ENCODE data around the gene C9orf50.

The C9orf50 gene

GRCh38 chr9:129570450-129571297 is 50.2 kb downstream of the C9orf50 start:
- no peak for DNase-seq (ENCODE audit: low read depth)

GRCh38 chr9:129569502-129570449 is 51.1 kb downstream of the C9orf50 start:
- no peak for DNase-seq (ENCODE audit: low read depth)

- no peak for DNase-seq (ENCODE audit: low read depth)
Measured at GRCh38 chr9:129568560-129569501, 52.1 kb downstream of the C9orf50 start.

GRCh38 chr9:129567842-129568559 is 52.9 kb downstream of the C9orf50 start:
- DNase-seq (ENCODE audit: low read depth): no peak

GRCh38 chr9:129567329-129567728 is 53.6 kb downstream of the C9orf50 start:
- no peak for DNase-seq (ENCODE audit: low read depth)

- no peak for DNase-seq (ENCODE audit: low read depth)
Measured at GRCh38 chr9:129566563-129567266, 54.2 kb downstream of the C9orf50 start.

- no peak for DNase-seq (ENCODE audit: low read depth)
Measured at GRCh38 chr9:129562917-129563316, 58.0 kb downstream of the C9orf50 start.

GRCh38 chr9:129562514-129562913 is 58.4 kb downstream of the C9orf50 start:
- no peak for DNase-seq (ENCODE audit: low read depth)

Data from stimulated activated CD8-positive, alpha-beta memory T cell treated with anti-CD3 and anti-CD28 coated beads, Interleukin-4, amount 100 ng/mL, for 24 hours (primary cell).